GM18858 (cell line): ENCODE results near the gene DAZ4.
"Not testable (repeated sequence)": the region's sequence is repeated elsewhere in the genome, so short reads cannot be mapped to it uniquely, and the experiment has no call there.

Experiments
- ATAC-seq: cut with Tn5 transposase; IDR thresholded peaks from one replicate; pipeline ENCODE4 v1.9.1; 2021; ENCODE audit not compliant: unreplicated experiment

Gene DAZ4

GRCh38 chrY:24833619-24834018, at the start of gene DAZ4:
DAZ4 (plus strand) TSS chrY:24833919; CDS start chrY:24834127, 208 bp downstream.
- not testable (repeated sequence) for ATAC-seq

- ATAC-seq: not testable (repeated sequence)
Measured at GRCh38 chrY:24813293-24813692, 20.4 kb upstream of the DAZ4 start, which contains the start of gene DAZ3. DAZ3 (minus strand) TSS chrY:24813393; CDS start chrY:24813185, 208 bp downstream.

- not testable (repeated sequence) for ATAC-seq
Measured at GRCh38 chrY:24821836-24822235, 11.9 kb upstream of the DAZ4 start.

- not testable (repeated sequence) for ATAC-seq
Measured at GRCh38 chrY:24824184-24824879, 9.4 kb upstream of the DAZ4 start.

GRCh38 chrY:24825069-24825468, 8.7 kb upstream of the DAZ4 start:
- ATAC-seq: not testable (repeated sequence)
